Adipose tissue (tissue), 3 donors: ENCODE measurements around the gene TBC1D10B. TPM values are rescaled to one million over a fixed set of nuclear protein-coding genes. Genes with fewer than 3 reads are reported as not detected.
A peak's percentile ranks its signal among the peaks of the same experiment; 100 is the strongest.
"Not testable (repeated sequence)": the region's sequence is repeated elsewhere in the genome, so short reads cannot be mapped to it uniquely, and the experiment has no call there.

ENCODE experiments used
- H3K27ac ChIP-seq: one replicate; pipeline ENCODE4 v1.5.1; 2013; ENCODE audit warnings: low read depth, low read length
- WGBS, 3 donors: extraction: QIAGEN DNeasy Blood & Tissue Kit; methylation state at CpG; one replicate each; pipeline ENCODE4 v1.1.7; 2013; 5-methylcytosine and 5-hydroxymethylcytosine counted together
- polyA plus RNA-seq, 3 donors: library from polyadenylated mRNA; stranded (reverse); fragments of 200-250 nt; gene quantifications; one replicate each; pipeline ENCODE4 v1.2.3, GENCODE V29; 2013
- donor health status: healthy with polysubstance abuse.
- donor health status: Bipolar disorder and iron deficiency.
- donor health status: healthy.

The TBC1D10B gene
- polyA plus RNA-seq, 3 donors = 12.4 to 28.2 (median 27.6) TPM

- 88 to 95% (median 94%) methylated on average over 7 of the region's 7 CpGs for WGBS, 3 donors
- H3K27ac ChIP-seq = no peak overlapping the region
Observed at GRCh38 chr16:30348929-30349328, 21.4 kb downstream of the TBC1D10B start.

GRCh38 chr16:30348113-30348512, 22.2 kb downstream of the TBC1D10B start:
- no peak overlapping the region for H3K27ac ChIP-seq
- 89 to 93% (median 92%) methylated on average over 8 of the region's 8 CpGs for WGBS, 3 donors

- WGBS, 3 donors = 94 to 97% (median 95%) methylated on average over 3 of the region's 3 CpGs
- H3K27ac ChIP-seq = no peak overlapping the region
Observed at GRCh38 chr16:30346286-30346685, 24.0 kb downstream of the TBC1D10B start.

- H3K27ac ChIP-seq = not testable (repeated sequence)
- WGBS, 3 donors = 92 to 94% (median 94%) methylated on average over 9 to 11 of the region's 11 CpGs
Observed at GRCh38 chr16:30343491-30343820, 26.8 kb downstream of the TBC1D10B start.

GRCh38 chr16:30342751-30343490, 27.4 kb downstream of the TBC1D10B start:
- 90 to 93% (median 92%) methylated on average over 32 of the region's 32 CpGs for WGBS, 3 donors
- no peak overlapping the region for H3K27ac ChIP-seq

GRCh38 chr16:30341971-30342370, 28.3 kb downstream of the TBC1D10B start:
- 91 to 95% (median 93%) methylated on average over 8 of the region's 8 CpGs for WGBS, 3 donors
- not testable (repeated sequence) for H3K27ac ChIP-seq

GRCh38 chr16:30340621-30341020, 29.7 kb downstream of the TBC1D10B start:
- WGBS, 3 donors = 84 to 92% (median 89%) methylated on average over 13 of the region's 13 CpGs
- H3K27ac ChIP-seq = no peak overlapping the region

- WGBS, 3 donors = 77 to 84% (median 84%) methylated on average over 3 to 5 of the region's 5 CpGs
- H3K27ac ChIP-seq = not testable (repeated sequence)
Observed at GRCh38 chr16:30338715-30339114, 31.6 kb downstream of the TBC1D10B start.

- WGBS, 3 donors = 92 to 96% (median 95%) methylated on average over 9 to 10 of the region's 10 CpGs
- H3K27ac ChIP-seq = not testable (repeated sequence)
Observed at GRCh38 chr16:30337964-30338357, 32.3 kb downstream of the TBC1D10B start.

GRCh38 chr16:30335598-30336474, 34.5 kb downstream of the TBC1D10B start:
- 43 to 49% (median 47%) methylated on average over 17 of the region's 17 CpGs for WGBS, 3 donors
- no peak overlapping the region for H3K27ac ChIP-seq

- WGBS, 3 donors = 0% methylated on average over 36 to 68 of the region's 70 CpGs
- H3K27ac ChIP-seq = peak overlapping the region; percentile 81
Observed at GRCh38 chr16:30335028-30335597, 35.2 kb downstream of the TBC1D10B start.

- H3K27ac ChIP-seq = not testable (repeated sequence)
Observed at GRCh38 chr16:30334473-30334989, 35.8 kb downstream of the TBC1D10B start.

GRCh38 chr16:30324220-30324619, 46.1 kb downstream of the TBC1D10B start:
- not testable (repeated sequence) for H3K27ac ChIP-seq
- WGBS, 3 donors = 91 to 92% (median 91%) methylated on average over 6 of the region's 6 CpGs

More at GRCh38 chr16:30334473-30334989, 35.8 kb downstream of the TBC1D10B start:
- 0% methylated on average over 9 to 22 of the region's 33 CpGs for WGBS, 3 donors

- 58 to 95% (median 76%) methylated on average over 1 to 2 of the region's 2 CpGs for WGBS, 3 donors
- H3K27ac ChIP-seq = not testable (repeated sequence)
Observed at GRCh38 chr16:30318647-30319046, 51.6 kb downstream of the TBC1D10B start.

GRCh38 chr16:30310937-30311336, 59.4 kb downstream of the TBC1D10B start:
- not testable (repeated sequence) for H3K27ac ChIP-seq
- 78 to 86% (median 83%) methylated on average over 2 to 3 of the region's 4 CpGs for WGBS, 3 donors

GRCh38 chr16:30309255-30309654, 61.0 kb downstream of the TBC1D10B start:
- WGBS, 3 donors = 88 to 96% (median 89%) methylated on average over 5 of the region's 5 CpGs

More at GRCh38 chr16:30309255-30309654, 61.0 kb downstream of the TBC1D10B start:
- not testable (repeated sequence) for H3K27ac ChIP-seq
